Trophoblast cell (in vitro differentiated cells and primary cell): ENCODE data around the gene GPBP1L1.

ENCODE experiments used
- DNase-seq, 2 donors: peaks; one replicate each; pipeline ENCODE4 v3.0.0-alpha.2; 2016
- H2AFZ ChIP-seq: 2 replicates; pipeline ENCODE4 v1.6.1; 2013; ENCODE audit warnings: low read length, moderate library complexity, mild to moderate bottlenecking; ENCODE audit not compliant: insufficient read depth, poor library complexity
- H2AK5ac ChIP-seq: 2 replicates; pipeline ENCODE4 v1.6.1; 2013; ENCODE audit warnings: mild to moderate bottlenecking, low read length
- H2BK120ac ChIP-seq: 2 replicates; pipeline ENCODE4 v1.6.1; 2013; ENCODE audit warnings: low read length, mild to moderate bottlenecking, moderate library complexity; ENCODE audit not compliant: insufficient read depth, poor library complexity
- H2BK12ac ChIP-seq: 2 replicates; pipeline ENCODE4 v1.6.1; 2013; ENCODE audit warnings: mild to moderate bottlenecking, low read length, moderate library complexity
- H2BK5ac ChIP-seq: 2 replicates; pipeline ENCODE4 v1.6.1; 2013; ENCODE audit warnings: low read length, low read depth, moderate library complexity, mild to moderate bottlenecking; ENCODE audit not compliant: poor library complexity
- H3K14ac ChIP-seq: 2 replicates; pipeline ENCODE4 v1.6.1; 2013; ENCODE audit warnings: mild to moderate bottlenecking, low read length
- H3K18ac ChIP-seq: 2 replicates; pipeline ENCODE4 v1.6.1; 2013; ENCODE audit warnings: mild to moderate bottlenecking, low read length
- H3K23ac ChIP-seq: 2 replicates; pipeline ENCODE4 v1.6.1; 2013; ENCODE audit warnings: low read length
- H3K27ac ChIP-seq: 2 replicates; pipeline ENCODE4 v1.5.1; 2013; ENCODE audit warnings: low read depth, mild to moderate bottlenecking, inconsistent platforms, low read length, moderate library complexity
- H3K27me3 ChIP-seq: 2 replicates; pipeline ENCODE4 v1.6.1; 2013; ENCODE audit warnings: inconsistent platforms, mild to moderate bottlenecking, low read length, moderate library complexity; ENCODE audit not compliant: insufficient read depth
- H3K36me3 ChIP-seq, 2 experiments: 1 replicate in 1 of 2; 2 replicates in 1 of 2; pipeline ENCODE4 v1.6.1; 2013; ENCODE audit warnings: low read length in 2 of 2, mild to moderate bottlenecking in 2 of 2, moderate library complexity in 1 of 2; ENCODE audit not compliant: insufficient read depth in 2 of 2, control insufficient read depth in 1 of 2
- H3K4ac ChIP-seq: 2 replicates; pipeline ENCODE4 v1.6.1; 2013; ENCODE audit warnings: low read depth, mild to moderate bottlenecking, low read length, moderate library complexity
- H3K4me1 ChIP-seq, 2 experiments: 1 replicate in 1 of 2; 2 replicates in 1 of 2; pipeline ENCODE4 v1.6.1; 2013; ENCODE audit warnings: low read length in 2 of 2, mild to moderate bottlenecking in 2 of 2, moderate library complexity in 1 of 2; ENCODE audit not compliant: insufficient read depth in 2 of 2, control insufficient read depth in 1 of 2
- H3K4me2 ChIP-seq: 2 replicates; pipeline ENCODE4 v1.6.1; 2013; ENCODE audit warnings: inconsistent platforms, mild to moderate bottlenecking, low read length, moderate library complexity
- H3K4me3 ChIP-seq: 2 replicates; pipeline ENCODE4 v1.5.1; 2013; ENCODE audit warnings: mild to moderate bottlenecking, low read depth, low read length, inconsistent platforms
- H3K79me1 ChIP-seq: one replicate; pipeline ENCODE4 v1.6.1; 2013; ENCODE audit warnings: low read length
- H3K79me2 ChIP-seq: 2 replicates; pipeline ENCODE4 v1.6.1; 2013; ENCODE audit warnings: low read length, mild to moderate bottlenecking; ENCODE audit not compliant: control insufficient read depth, insufficient read depth, poor library complexity
- H3K9ac ChIP-seq: 2 replicates; pipeline ENCODE4 v1.6.1; 2013; ENCODE audit warnings: mild to moderate bottlenecking, low read length
- H3K9me3 ChIP-seq: 2 replicates; pipeline ENCODE4 v1.6.1; 2013; ENCODE audit warnings: low read depth, mild to moderate bottlenecking, control low read depth, inconsistent platforms, low read length; ENCODE audit not compliant: insufficient read depth
- H4K12ac ChIP-seq: 2 replicates; pipeline ENCODE4 v1.6.1; 2013; ENCODE audit warnings: low read depth, mild to moderate bottlenecking, low read length, moderate library complexity
- H4K8ac ChIP-seq: 2 replicates; pipeline ENCODE4 v1.6.1; 2013; ENCODE audit warnings: low read depth, mild to moderate bottlenecking, low read length, moderate library complexity
- H4K91ac ChIP-seq: one replicate; pipeline ENCODE4 v1.6.1; 2013; ENCODE audit warnings: low read depth, mild to moderate bottlenecking, low read length, moderate library complexity
- WGBS: extraction: QIAGEN DNeasy Blood & Tissue Kit; methylation state at CpG from one replicate; pipeline ENCODE4 v1.1.7; 2013; ENCODE audit warnings: missing lambda C conversion rate; ENCODE audit not compliant: insufficient read length, insufficient coverage; ENCODE audit errors: extremely low coverage; 5-methylcytosine and 5-hydroxymethylcytosine counted together

The GPBP1L1 gene

DNA sequence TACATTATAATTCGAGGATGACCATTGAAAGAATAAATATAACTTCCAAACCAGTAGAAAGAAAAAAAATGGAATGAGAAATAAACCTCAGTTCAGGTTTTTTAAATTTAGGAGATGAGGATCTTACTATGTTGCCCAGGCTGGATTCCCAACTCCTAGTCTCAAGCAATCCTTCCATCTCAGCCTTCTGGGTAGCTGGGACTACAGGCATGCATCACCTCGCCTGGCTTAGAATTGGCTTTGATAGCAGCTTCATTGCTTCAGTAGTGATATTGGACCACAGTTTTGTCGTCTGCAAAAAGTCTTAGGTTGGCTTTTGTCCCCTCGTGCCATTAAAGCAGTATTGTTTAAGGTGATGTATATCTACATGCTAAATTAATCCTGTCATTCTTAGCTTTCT is 99.6 kb downstream of the GPBP1L1 start:
- Histone ChIP-seq H2BK120ac (no peak overlapping the region), H3K14ac (no peak overlapping the region), H3K18ac (no peak overlapping the region), H3K27ac (no peak overlapping the region), H2BK12ac (no peak overlapping the region), H3K9me3 (peaks cover 2% of the 10 kb centered on the region), H2BK5ac (no peak overlapping the region), H2AK5ac (no peak overlapping the region), H3K4me2 (no peak overlapping the region), H3K27me3 (no peaks in the 10 kb centered on the region), H4K91ac (no peak overlapping the region), H3K9ac (no peak overlapping the region), H3K79me2 (peaks cover 32% of the 10 kb centered on the region), H3K4me1 (peaks cover 3 to 8% of the 10 kb centered on the region in 2 experiments), H3K4me3 (no peak overlapping the region), H3K36me3 (peaks cover 4 to 5% of the 10 kb centered on the region in 2 experiments), H4K8ac (no peak overlapping the region), H3K79me1 (peaks cover 9% of the 10 kb centered on the region), H3K4ac (peak overlapping the region; percentile 91), H4K12ac (no peak overlapping the region), H2AFZ (no peak overlapping the region), H3K23ac (no peak overlapping the region)
- WGBS, result no CpG with 5 or more reads among the region's 4 CpGs
- DNase-seq, result no peak

DNA sequence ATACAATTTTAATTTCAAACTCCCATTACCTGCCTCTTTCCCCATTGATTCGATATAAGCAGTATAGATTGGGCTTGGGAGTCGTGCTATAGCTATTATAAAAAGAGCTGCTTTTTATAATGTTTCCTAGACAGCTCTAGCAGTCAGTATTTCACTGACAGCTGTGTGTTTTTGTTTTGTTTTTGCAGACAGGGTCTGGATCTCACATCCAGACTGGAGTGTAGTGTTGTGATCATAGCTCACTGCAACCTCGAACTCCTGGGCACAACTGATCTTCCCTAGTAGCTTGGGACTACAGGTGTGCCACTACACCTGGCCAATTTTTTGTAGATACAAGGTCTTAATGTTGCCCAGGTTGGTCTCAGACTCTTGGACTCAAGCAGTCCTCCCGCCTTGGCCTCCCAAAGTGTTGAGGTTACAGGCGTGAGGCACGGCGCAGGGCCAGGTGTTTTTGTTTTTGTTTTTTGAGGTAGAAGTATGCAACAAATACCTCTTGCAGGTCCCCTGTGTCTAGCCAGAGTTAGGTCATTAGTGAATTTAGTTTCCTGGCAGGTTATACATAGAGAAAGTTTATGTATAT is 100.7 kb downstream of the GPBP1L1 start:
- Histone ChIP-seq H3K14ac (no peak overlapping the region), H3K27me3 (no peaks in the 10 kb centered on the region), H3K23ac (no peak overlapping the region), H3K79me1 (peaks cover 9% of the 10 kb centered on the region), H3K27ac (no peak overlapping the region), H3K4me3 (no peak overlapping the region), H2BK12ac (no peak overlapping the region), H4K12ac (no peak overlapping the region), H2BK120ac (no peak overlapping the region), H3K9me3 (peaks cover 2% of the 10 kb centered on the region), H3K36me3 (peaks cover 0 to 4% of the 10 kb centered on the region in 2 experiments), H2BK5ac (no peak overlapping the region), H3K4me2 (peak overlapping the region; percentile 73), H3K4me1 (peaks cover 3 to 8% of the 10 kb centered on the region in 2 experiments), H4K8ac (no peak overlapping the region), H2AK5ac (no peak overlapping the region), H3K9ac (no peak overlapping the region), H3K18ac (no peak overlapping the region), H4K91ac (no peak overlapping the region), H3K4ac (peak overlapping the region; percentile 89), H3K79me2 (peaks cover 32% of the 10 kb centered on the region), H2AFZ (no peak overlapping the region)
- no peak for DNase-seq
- WGBS, result no CpG with 5 or more reads among the region's 7 CpGs

DNA sequence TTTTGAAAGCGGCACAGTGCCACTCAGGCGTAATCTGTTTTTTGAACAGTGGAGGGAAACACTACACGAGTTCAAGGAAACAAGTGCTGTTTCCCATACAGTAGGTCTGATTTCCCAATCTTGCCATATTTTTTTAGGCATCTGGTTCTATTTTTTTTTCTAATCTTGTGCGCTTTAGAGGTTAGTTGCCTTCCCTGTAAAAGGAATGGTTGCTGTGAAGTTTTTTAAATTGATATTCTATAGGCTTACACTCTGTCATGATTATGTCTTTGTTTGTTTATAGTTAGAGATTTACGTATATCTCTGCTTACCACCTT is 101.3 kb downstream of the GPBP1L1 start:
- Histone ChIP-seq H3K27me3 (no peaks in the 10 kb centered on the region), H3K79me1 (peaks cover 9% of the 10 kb centered on the region), H3K9ac (peak overlapping the region; percentile 44), H2BK12ac (no peak overlapping the region), H3K4me3 (peak overlapping the region; percentile 100), H3K27ac (no peak overlapping the region), H3K4me2 (peak overlapping the region; percentile 73), H3K36me3 (peaks cover 0 to 4% of the 10 kb centered on the region in 2 experiments), H2AFZ (no peak overlapping the region), H2BK5ac (no peak overlapping the region), H2BK120ac (no peak overlapping the region), H3K18ac (no peak overlapping the region), H3K9me3 (peaks cover 2% of the 10 kb centered on the region), H3K4ac (peak overlapping the region; percentile 89), H4K12ac (no peak overlapping the region), H3K79me2 (peaks cover 32% of the 10 kb centered on the region), H3K4me1 (peaks cover 3 to 8% of the 10 kb centered on the region in 2 experiments), H3K14ac (no peak overlapping the region), H4K8ac (no peak overlapping the region), H3K23ac (no peak overlapping the region), H4K91ac (no peak overlapping the region), H2AK5ac (no peak overlapping the region)
- no peak for DNase-seq
- WGBS, result no CpG with 5 or more reads among the region's 5 CpGs

DNA sequence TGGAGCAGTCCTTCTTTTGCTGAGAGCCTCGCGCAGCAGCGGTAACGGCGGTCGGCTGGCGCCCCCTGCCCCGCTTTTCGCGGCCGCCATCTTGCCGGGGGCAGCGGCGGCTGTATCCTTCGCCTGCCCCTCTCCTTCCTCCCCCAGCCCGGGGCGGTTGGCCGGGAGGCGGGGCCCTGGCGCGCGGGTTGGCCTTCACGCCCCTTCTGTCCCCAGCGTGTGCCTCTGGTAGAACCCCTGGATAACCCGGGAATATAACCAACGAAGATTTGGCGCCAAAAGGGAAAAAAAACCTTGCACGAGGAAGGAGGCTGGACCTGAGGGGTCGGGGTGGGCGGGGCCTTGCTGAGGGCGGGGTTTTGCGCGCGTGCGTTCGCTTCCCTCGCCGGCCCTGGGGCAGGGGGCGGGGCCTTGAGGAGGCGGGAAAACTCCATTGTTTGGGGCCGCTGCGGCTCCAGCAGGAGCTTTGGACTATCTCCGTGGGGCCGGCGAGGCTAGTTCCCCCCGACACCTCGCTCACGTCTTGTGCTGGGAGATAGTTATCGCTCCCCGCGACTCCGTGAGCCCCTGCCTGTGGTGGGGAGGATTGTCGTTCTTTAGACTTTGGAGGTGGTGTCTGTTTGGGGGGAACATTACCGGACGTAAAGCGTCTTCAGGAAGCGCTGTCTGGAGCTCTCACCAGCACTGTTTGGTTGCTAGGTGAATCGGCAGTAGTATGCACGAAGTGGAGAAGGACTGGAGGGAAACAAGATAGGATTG is 101.8 kb downstream of the GPBP1L1 start:
- peak overlapping the region; percentile 71 for H3K4ac ChIP-seq
- H2BK12ac ChIP-seq, result no peak overlapping the region
- H2BK5ac ChIP-seq, result peak overlapping the region; percentile 78
- H3K9me3 ChIP-seq, result peaks cover 2% of the 10 kb centered on the region
- peak overlapping the region; percentile 95 for H3K18ac ChIP-seq
- peaks cover 0 to 4% of the 10 kb centered on the region in 2 experiments for H3K36me3 ChIP-seq
- H4K12ac ChIP-seq, result peak overlapping the region; percentile 79
- peak overlapping the region; percentile 99 for H3K9ac ChIP-seq
- peak overlapping the region; percentile 98 for H2AK5ac ChIP-seq
- no peak overlapping the region for H3K23ac ChIP-seq
- H3K79me2 ChIP-seq, result peaks cover 32% of the 10 kb centered on the region
- DNase-seq, result peak; percentile 85 to 93
- peak overlapping the region; percentile 74 for H2BK120ac ChIP-seq
- peaks cover 9% of the 10 kb centered on the region for H3K79me1 ChIP-seq
- WGBS, result no CpG with 5 or more reads among the region's 59 CpGs
- H3K27ac ChIP-seq, result peak overlapping the region; percentile 81
- peaks cover 3 to 8% of the 10 kb centered on the region in 2 experiments for H3K4me1 ChIP-seq
- H2AFZ ChIP-seq, result peak overlapping the region; percentile 77
- H3K14ac ChIP-seq, result peak overlapping the region; percentile 97
- H4K91ac ChIP-seq, result peak overlapping the region; percentile 81
- H4K8ac ChIP-seq, result peak overlapping the region; percentile 83
- H3K4me3 ChIP-seq, result peak overlapping the region; percentile 100
- peak overlapping the region; percentile 80 for H3K4me2 ChIP-seq
- no peaks in the 10 kb centered on the region for H3K27me3 ChIP-seq
